OCI-LY7 (cell line): ENCODE results near the gene ZNF70. TPM values are rescaled to one million over a fixed set of nuclear protein-coding genes. Genes with fewer than 3 reads are reported as not detected.

Source experiments
- BruUV-seq: library from RNA; stranded (reverse); fragments of 400-500 nt; replicated peaks from 2 replicates; lab custom pipeline; 2021; lab: Mats Ljungman, UMichigan
- CTCF ChIA-PET: fragments of 300-600 bp; sonication (Branson Sonifier 250); formaldehyde crosslinking; loops from one replicate; lab custom pipeline; 2022; ENCODE audit warnings: antibody characterized with exemption; ENCODE audit not compliant: unreplicated experiment; lab: Charles Lee
- POLR2A ChIA-PET: fragments of 300-600 bp; sonication (Branson Sonifier 250); formaldehyde crosslinking; loops from one replicate; lab custom pipeline; 2022; ENCODE audit warnings: antibody characterized with exemption; lab: Charles Lee
- DNase-seq: peaks from one replicate; pipeline ENCODE4 v3.0.0-alpha.2; 2015; ENCODE audit warnings: low spot score
- H2AFZ ChIP-seq: fragments of 200-600 bp; sonication (generic), shearing (Covaris generic); 2 replicates; pipeline ENCODE4 v1.6.1; 2014; ENCODE audit warnings: mild to moderate bottlenecking, antibody characterized with exemption, low read length, moderate library complexity
- H3K27ac ChIP-seq: fragments of 200-600 bp; sonication (generic); 2 replicates; pipeline ENCODE4 v1.5.1; 2014; ENCODE audit warnings: mixed run types, low read depth, mild to moderate bottlenecking, moderate library complexity, low read length, inconsistent platforms; ENCODE audit not compliant: poor library complexity, severe bottlenecking
- H3K36me3 ChIP-seq: fragments of 200-600 bp; sonication (generic); 2 replicates; pipeline ENCODE4 v1.6.1; 2014; ENCODE audit warnings: mild to moderate bottlenecking, antibody characterized with exemption, low read length, moderate library complexity, mixed read lengths; ENCODE audit not compliant: insufficient read depth
- H3K4me1 ChIP-seq: fragments of 200-600 bp; sonication (generic); 2 replicates; pipeline ENCODE4 v1.5.1; 2014; ENCODE audit warnings: mild to moderate bottlenecking, low read length; ENCODE audit not compliant: insufficient read depth, poor library complexity, severe bottlenecking
- H3K4me2 ChIP-seq: fragments of 200-600 bp; sonication (generic); 2 replicates; pipeline ENCODE4 v1.6.1; 2014; ENCODE audit warnings: mild to moderate bottlenecking, low read length
- H3K4me3 ChIP-seq: fragments of 200-600 bp; sonication (generic); 2 replicates; pipeline ENCODE4 v1.5.1; 2014; ENCODE audit warnings: mild to moderate bottlenecking, low read depth, low read length; ENCODE audit not compliant: poor library complexity, severe bottlenecking
- H3K79me2 ChIP-seq: fragments of 200-600 bp; sonication (generic); 2 replicates; pipeline ENCODE4 v1.6.1; 2016; ENCODE audit warnings: low read depth, mild to moderate bottlenecking, low read length, moderate library complexity, mixed read lengths; ENCODE audit not compliant: insufficient read depth
- H3K9me2 ChIP-seq: fragments of 200-600 bp; sonication (generic); 2 replicates; pipeline ENCODE4 v1.6.1; 2016; ENCODE audit warnings: mild to moderate bottlenecking, low read length, mixed read lengths; ENCODE audit not compliant: insufficient read depth
- H3K9me3 ChIP-seq: fragments of 200-600 bp; sonication (generic); 2 replicates; pipeline ENCODE4 v1.6.1; 2014; ENCODE audit warnings: mild to moderate bottlenecking, mixed run types, low read length, mixed read lengths
- H4K20me1 ChIP-seq: fragments of 200-600 bp; sonication (generic); 2 replicates; pipeline ENCODE4 v1.6.1; 2014; ENCODE audit warnings: mild to moderate bottlenecking, antibody characterized with exemption, low read length, moderate library complexity, mixed read lengths; ENCODE audit not compliant: insufficient read depth
- EZH2phosphoT487 ChIP-seq: fragments of 200-600 bp; sonication (generic); IDR thresholded peaks from 2 replicates; pipeline ENCODE4 v1.6.1; 2018; ENCODE audit warnings: low read depth, borderline replicate concordance, mild to moderate bottlenecking, mixed run types, antibody characterized with exemption, low read length, moderate library complexity, mixed read lengths
- intact Hi-C: fragments of 100-400 bp; cut with micrococcal nuclease; formaldehyde crosslinking; loops from one replicate; pipeline ENCODE4 v1.10.0; 2022; ENCODE audit not compliant: unreplicated experiment
- total RNA-seq, 2 experiments: library from RNA; depleted of rRNA in 1 of 2; stranded (reverse); fragments of >200 nt in 1 of 2; shearing (Covaris generic) in 1 of 2; gene quantifications; 2 replicates each; pipeline ENCODE4 v1.2.3, GENCODE V29; 2014 to 2022
- TF ChIP-seq, protein P1 (sequence below): fragments of 200-600 bp; sonication (generic); conservative IDR thresholded peaks from 2 replicates; pipeline ENCODE4 v1.5.1; 2014; ENCODE audit warnings: mild to moderate bottlenecking, antibody characterized with exemption, low read length, moderate library complexity, mixed read lengths

The ZNF70 gene
- total RNA-seq, 2 experiments from 2014 or later = 6.0 to 8.4 TPM

- Histone ChIP-seq H3K9me2 (no peaks in the 10 kb centered on the region), H3K9me3 (no peaks in the 10 kb centered on the region), H3K36me3 (peaks cover 42% of the 10 kb centered on the region), H2AFZ (peak within 1 kb of the TSS; percentile 71), H3K79me2 (peaks cover 47% of the 10 kb centered on the region), H4K20me1 (peaks cover 22% of the 10 kb centered on the region), H3K4me2 (peak within 1 kb of the TSS; percentile 91), H3K27ac (peak within 1 kb of the TSS; percentile 84), H3K4me1 (peaks cover 48% of the 10 kb centered on the region), H3K4me3 (peak within 1 kb of the TSS; percentile 75)
- intact Hi-C loops = loop anchor here (2.0 to 5.0 kb wide), 2 partner anchors 14 to 50 kb away; partner anchors contain the start of gene DERL3
- TF ChIP-seq EZH2phosphoT487 = no peak
- TF ChIP-seq, protein P1, sequence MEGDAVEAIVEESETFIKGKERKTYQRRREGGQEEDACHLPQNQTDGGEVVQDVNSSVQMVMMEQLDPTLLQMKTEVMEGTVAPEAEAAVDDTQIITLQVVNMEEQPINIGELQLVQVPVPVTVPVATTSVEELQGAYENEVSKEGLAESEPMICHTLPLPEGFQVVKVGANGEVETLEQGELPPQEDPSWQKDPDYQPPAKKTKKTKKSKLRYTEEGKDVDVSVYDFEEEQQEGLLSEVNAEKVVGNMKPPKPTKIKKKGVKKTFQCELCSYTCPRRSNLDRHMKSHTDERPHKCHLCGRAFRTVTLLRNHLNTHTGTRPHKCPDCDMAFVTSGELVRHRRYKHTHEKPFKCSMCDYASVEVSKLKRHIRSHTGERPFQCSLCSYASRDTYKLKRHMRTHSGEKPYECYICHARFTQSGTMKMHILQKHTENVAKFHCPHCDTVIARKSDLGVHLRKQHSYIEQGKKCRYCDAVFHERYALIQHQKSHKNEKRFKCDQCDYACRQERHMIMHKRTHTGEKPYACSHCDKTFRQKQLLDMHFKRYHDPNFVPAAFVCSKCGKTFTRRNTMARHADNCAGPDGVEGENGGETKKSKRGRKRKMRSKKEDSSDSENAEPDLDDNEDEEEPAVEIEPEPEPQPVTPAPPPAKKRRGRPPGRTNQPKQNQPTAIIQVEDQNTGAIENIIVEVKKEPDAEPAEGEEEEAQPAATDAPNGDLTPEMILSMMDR = no peak
- peak; percentile 94 for DNase-seq
- no TSS peak for BruUV-seq
- POLR2A ChIA-PET = interaction anchor here (1.2 kb wide), 2 partner anchors 12 to 13 kb away, joined by 3 to 8 read pairs; no protein-coding TSS in a partner anchor
- CTCF ChIA-PET = interaction anchor here (0.8 kb wide), 1 partner anchor 62 kb away, joined by 3 read pairs; no protein-coding TSS in a partner anchor
These were observed 36.1 kb upstream of the ZNF70 start, which contains the start of gene SMARCB1 for GRCh38 chr22:23786752-23787599. SMARCB1 (plus strand) TSS chr22:23786966; CDS start chr22:23787170, 204 bp downstream.

DNA sequence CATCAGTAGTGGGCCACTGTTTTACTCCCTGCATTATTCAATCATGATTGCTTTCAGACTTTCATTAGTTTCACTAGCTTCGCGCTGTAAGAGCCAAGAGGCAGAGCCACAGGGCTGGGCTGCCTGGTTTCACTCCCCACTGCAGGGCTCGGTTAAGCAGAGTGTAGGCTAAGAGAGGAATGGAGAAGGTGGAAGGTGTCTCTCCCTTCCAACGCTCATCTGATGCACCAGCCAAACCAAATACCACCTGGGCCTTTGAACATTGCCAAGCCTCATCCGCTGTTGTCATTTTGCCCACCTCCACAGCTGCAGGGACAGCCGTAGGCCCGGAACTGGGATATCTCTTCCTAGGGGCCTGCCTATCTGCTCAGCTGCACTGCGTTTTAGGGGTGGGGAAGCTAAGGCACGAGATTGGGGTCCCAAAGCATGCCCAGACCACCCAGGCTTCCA is 35.4 kb upstream of the ZNF70 start:
- TSS peak; percentile 86 for BruUV-seq
- CTCF ChIA-PET = no interaction called here

More for the DNA sequence above, 35.4 kb upstream of the ZNF70 start:
- Histone ChIP-seq H3K9me2 (no peaks in the 10 kb centered on the region), H3K36me3 (peaks cover 36% of the 10 kb centered on the region), H4K20me1 (peaks cover 22% of the 10 kb centered on the region), H3K79me2 (peaks cover 40% of the 10 kb centered on the region), H3K27ac (peak overlapping the region; percentile 84), H2AFZ (peak overlapping the region; percentile 71), H3K9me3 (no peaks in the 10 kb centered on the region), H3K4me1 (peaks cover 48% of the 10 kb centered on the region), H3K4me2 (peak overlapping the region; percentile 91), H3K4me3 (peak overlapping the region; percentile 75)
- TF ChIP-seq EZH2phosphoT487 = no peak
- TF ChIP-seq, protein P1 = no peak
- intact Hi-C loops = loop anchor here (2.0 to 5.0 kb wide), 2 partner anchors 15 to 51 kb away; partner anchors contain the start of gene DERL3
- peak; percentile 58 for DNase-seq
- POLR2A ChIA-PET = interaction anchor here (0.7 to 1.2 kb wide), 3 partner anchors 11 to 206 kb away, joined by 3 to 8 read pairs (median 3); partner anchors contain the start of gene IGLL1
